NCI-H226 (cell line): Measurements from ENCODE around the gene SDF2.
"Not testable (repeated sequence)": the region's sequence is repeated elsewhere in the genome, so short reads cannot be mapped to it uniquely, and the experiment has no call there.

Source experiments
- DNase-seq: peaks from one replicate; pipeline ENCODE4 v3.0.0-alpha.2; 2015

The SDF2 gene

DNA sequence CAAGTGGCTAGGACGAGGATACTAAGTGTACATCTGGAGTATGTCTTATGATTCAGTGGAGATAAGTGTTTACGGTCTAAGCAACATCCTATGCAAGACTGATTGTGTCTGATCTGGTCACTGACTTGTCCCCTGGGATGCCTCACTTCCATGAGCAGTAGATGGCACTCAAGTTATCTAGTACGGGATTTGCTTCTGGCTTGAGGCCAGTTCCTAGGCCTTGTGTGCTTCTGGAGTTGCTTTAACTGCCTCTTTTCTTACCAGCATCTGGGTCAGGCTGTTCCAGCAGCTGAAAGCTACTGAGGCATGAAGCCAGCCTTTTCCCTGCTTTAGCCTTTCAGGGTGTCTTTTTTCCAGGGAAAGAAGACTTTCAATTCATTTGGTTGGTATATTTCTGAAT lies 23.3 kb upstream of the SDF2 start:
- DNase-seq: no peak

DNA sequence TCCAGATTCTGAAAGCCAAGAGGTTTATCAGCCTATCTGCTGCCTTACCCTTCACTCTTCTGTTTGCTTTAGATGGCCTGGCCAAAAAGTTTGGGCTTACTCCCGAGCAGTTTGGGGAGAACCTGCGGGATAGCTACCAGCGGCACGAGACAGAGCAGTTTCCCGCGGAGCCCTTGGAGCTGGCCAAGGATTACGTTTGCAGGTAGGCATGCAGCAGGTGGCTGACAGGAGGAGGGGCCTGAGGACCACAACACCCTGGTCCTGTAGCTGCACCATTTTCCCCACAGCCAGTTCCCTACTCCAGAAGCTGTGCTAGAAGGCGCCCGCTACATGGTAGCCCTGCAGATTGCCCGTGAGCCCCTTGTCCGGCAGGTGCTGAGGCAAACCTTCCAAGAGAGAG lies 20.9 kb upstream of the SDF2 start:
- no peak for DNase-seq

DNA sequence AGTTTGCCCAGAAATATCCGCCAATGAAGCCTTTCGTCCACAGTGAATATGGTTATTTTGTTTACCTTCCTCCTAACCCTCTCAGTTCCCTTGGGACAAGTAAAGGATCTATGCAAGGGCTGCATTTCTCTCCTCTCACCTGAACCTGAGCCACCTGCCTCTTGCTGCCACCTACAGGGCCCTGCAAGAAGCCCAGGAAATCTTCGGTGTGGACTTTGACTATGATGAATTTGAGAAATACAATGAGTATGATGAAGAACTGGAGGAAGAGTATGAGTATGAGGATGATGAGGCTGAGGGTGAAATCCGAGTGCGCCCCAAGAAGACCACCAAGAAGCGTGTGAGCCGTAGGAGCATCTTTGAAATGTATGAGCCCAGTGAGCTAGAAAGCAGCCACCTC lies 14.3 kb upstream of the SDF2 start:
- DNase-seq: no peak

DNA sequence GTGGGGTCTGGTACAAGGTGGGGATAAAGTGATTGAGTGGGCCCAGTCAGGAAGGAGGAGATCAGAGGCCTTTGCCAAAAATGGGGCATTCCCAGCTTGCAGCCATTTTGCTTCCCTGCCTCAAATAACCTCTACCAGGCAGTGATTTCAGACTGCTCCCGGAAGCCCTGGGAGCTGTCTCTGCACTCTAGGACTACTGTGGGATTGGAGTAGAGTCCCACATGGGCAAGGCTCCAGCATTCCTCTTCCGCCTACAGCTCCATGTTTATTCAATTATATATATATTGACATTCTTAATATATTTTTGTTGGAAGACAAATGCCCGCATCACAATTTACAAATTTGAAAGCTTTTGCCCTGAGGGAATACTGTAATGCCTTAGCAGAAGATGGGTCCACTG lies 13.8 kb upstream of the SDF2 start:
- DNase-seq: no peak

DNA sequence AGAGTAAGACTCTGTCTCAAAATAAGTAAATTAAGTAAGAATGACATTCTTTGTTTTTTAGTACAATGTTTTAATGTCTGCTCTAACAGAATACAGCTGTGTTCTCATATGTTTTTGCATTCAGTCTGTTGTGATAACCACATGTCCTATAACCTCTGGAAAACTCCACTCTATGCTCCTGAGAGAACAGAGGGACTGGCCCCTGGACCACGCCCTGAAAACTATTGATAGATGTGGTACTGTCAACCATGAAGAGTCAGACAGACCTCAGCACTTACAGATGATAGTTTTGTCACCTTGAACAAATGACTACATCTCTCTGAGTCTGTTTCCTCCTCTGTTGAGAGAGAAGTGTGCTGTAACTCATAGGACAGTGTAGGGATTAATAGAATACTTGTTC lies 8.2 kb upstream of the SDF2 start:
- DNase-seq: no peak

DNA sequence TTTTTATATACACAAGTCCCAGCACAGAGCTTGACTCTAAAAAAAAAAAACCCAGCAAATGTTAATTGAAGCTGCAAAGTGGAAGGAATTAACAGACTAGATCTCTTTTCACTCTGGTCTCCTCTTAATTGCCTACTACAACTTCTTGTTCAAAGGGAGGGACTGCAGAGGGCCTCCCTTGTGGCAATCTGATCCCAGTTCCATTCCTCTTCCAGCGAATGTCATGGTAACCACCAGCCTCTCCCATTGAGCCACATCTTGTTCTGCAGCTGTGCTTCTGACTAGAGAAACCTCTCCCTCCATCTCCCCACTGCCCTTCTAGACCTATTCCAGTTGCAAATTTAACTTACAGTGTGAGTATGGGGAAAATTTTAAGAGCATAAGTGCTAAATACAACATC lies 6.2 kb upstream of the SDF2 start:
- no peak for DNase-seq

DNA sequence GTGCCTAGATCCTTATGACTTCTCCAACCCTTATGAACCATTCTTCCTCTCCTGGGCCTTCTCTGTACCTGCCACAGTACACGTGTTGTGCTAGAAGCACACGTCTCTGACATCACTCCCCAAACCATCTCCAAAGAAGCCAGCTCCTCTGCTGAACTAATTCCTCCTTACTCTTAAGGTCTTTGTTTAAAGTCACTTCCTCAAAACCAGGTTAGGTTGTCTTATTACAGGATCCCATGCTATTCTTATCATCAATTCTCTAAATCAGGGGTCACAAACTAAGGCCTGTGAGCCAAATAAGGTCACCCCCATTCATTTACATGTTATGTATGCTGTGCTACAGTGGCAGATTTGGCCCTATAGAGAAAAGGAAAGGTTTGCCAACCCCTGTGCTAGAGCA lies 4.3 kb upstream of the SDF2 start:
- no peak for DNase-seq

DNA sequence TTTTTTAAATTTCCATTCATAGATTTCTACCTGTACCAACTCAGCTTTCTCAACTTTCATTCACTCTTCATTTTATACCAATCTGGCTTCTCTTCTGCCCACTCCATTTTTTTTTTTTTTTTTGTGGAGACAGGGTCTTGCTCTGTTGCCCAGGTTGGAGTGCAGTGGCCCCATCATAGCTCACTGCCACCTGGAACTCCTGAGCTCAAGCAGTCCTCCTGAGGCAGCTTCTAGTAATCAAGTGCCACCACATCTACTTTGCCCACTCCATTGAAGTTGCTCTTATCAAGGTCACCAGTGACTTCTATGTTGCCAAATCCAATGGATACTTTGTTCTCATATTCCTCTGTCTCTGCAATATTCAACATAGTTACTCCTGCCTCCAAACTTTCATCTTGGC lies 2.0 kb upstream of the SDF2 start:
- DNase-seq: no peak

DNA sequence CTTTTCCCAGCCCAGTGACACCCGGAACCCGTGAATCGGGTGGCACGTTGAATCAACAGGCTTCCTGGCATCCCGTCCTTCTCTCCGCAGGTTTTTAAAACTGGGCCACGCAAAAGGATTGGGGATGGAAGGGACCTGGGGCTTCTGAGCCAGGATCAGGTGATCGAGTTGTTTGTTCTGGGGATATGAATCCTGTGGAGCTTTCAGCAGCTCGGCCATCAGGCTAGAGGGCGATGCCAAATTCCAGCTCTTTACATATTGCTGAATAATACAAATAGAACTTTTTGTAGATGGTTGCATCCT lies 772 bp upstream of the SDF2 start:
- no peak for DNase-seq

DNA sequence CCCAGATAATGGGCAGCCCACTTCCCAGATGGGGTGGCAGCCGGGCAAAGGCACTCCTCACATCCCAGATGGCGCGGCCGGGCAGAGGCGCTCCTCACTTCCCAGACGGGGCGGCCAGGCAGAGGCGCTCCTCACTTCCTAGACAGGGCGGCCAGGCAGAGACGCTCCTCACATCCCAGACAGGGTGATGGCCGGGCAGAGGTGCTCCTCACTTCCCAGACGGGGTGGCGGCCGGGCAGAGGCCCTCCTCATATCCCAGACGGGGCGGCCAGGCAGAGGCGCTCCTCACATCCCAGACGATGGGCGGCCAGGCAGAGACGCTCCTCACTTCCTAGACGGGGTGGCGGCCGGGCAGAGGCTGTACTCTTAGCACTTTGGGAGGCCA lies 2.2 kb downstream of the SDF2 start:
- DNase-seq: not testable (repeated sequence)

DNA sequence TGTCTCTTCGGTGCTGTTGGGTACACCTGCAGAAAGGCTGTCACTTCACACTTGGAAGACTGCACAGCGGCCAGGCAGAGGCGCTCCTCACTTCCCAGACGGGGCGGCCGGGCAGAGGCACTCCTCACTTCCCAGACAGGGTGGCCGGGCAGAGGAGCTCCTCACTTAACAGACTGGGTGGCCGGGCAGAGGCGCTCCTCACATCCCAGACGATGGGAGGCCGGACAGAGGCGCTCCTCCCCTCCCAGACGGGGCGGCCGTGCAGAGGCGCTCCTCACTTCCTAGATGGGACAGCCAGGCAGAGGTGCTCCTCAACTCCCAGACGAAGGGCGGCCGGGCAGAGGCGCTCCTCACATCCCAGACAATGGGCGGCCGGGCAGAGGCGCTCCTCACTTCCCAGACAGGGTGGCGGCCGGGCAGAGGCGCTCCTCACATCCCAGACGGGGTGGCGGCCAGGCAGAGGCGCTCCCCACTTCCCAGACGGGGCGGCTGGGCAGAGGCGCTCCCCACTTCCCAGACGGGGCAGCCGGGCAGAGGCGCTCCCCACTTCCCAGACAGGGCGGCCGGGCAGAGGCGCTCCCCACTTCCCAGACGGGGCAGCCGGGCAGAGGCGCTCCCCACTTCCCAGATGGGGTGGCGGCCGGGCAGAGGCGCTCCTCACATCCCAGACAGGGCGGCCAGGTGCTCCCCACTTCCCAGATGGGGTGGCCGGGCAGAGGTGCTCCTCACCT lies 2.8 kb downstream of the SDF2 start:
- DNase-seq: not testable (repeated sequence)

DNA sequence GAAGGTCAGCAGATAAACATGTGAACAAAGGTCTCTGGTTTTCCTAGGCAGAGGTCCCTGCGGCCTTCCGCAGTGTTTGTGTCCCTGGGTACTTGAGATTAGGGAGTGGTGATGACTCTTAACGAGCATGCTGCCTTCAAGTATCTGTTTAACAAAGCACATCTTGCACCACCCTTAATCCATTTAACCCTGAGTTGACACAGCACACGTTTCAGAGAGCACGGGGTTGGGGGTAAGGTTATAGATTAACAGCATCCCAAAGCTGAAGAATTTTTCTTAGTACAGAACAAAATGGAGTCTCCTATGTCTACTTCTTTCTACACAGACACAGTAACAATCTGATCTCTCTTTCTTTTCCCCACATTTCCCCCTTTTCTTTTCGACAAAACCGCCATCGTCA lies 3.4 kb downstream of the SDF2 start:
- not testable (repeated sequence) for DNase-seq

DNA sequence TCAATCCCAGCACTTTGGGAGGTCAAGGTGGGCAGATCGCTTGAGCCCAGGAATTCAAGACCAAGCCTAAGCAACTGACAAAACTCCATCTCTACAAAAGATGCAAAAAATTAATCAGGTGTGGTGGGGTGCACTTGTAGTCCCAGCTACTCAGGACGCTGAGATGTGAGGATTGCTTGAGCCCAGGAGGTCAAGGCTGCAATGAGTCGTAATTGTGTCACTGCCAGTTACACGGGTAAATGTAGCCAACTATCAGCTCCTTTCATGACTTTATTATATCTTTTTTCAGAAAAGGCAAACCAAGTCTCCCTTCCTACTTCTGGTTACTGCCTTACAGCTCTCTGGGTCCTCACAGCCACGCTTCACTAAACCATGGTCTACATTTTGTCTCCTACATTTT lies 4.0 kb downstream of the SDF2 start:
- DNase-seq: no peak

DNA sequence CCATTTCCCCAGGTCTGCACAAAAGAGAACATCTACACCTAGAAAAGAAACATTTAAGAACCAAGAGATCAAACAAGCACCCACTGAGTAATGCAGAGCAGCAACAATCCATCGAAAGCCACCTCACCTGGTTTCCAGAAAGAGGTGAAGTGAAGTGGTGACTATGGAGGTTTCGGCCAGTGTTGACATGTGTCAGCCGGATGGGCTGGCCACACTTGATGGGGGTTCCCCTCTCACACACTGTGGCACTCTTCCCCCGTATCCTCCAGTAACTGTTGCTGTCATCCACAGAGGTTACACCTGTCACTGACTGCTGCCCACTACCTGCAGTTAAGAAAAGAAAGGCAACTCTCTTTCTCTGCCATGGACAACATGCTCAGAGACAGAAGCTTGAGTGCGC lies 6.5 kb downstream of the SDF2 start:
- no peak for DNase-seq

DNA sequence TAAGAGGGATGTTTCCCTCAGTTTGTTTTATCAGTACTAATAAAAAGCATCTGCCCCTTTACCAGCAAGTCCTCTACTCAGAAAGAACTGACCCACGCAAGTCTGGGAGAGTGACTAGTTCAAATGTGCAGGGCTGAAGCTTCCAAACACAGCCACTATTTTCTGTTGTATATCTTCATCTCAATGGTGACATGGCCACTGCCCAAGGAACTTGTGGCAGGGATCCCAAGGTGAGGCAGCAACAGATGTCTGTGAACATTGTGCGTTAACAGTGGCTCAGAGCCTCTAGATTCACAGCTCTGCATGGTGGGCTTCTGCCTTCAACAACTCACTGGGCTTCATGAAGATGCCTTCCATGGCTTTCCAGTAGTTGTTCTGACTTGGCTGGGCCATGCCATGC lies 13.0 kb downstream of the SDF2 start:
- no peak for DNase-seq

DNA sequence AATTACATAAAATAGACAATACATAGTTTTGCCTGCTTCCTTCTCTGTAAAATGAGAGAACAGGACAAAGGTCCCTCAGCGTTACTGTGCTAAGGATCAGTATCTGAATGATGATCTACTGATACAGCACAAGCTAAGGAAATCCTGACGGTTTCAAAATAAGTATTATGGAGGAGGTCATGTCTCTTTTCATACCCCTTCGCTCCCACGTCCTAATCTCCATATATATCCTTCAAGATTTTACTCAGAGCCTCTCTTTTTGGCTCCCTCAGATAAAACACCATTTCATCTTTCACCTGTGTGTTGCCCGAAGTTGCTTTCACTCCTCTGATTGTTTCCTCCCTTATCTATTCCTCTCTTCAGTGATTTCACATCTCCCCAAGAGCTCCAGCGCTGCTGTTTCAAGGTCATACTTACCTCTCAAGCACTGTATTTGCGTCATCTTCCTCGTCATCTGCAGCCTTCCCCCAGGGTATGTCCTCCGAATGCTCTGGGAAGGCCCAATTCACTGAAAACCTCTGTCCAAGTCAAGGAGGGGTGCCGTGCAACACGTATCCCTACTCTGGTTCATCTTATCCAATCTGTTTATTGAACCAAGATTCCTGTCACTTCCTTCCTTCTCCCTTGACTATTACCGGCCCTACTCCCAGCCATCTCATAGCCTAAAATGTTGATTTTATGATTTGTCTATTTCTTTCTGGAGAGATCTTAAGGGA lies 15.5 kb downstream of the SDF2 start:
- DNase-seq: no peak

DNA sequence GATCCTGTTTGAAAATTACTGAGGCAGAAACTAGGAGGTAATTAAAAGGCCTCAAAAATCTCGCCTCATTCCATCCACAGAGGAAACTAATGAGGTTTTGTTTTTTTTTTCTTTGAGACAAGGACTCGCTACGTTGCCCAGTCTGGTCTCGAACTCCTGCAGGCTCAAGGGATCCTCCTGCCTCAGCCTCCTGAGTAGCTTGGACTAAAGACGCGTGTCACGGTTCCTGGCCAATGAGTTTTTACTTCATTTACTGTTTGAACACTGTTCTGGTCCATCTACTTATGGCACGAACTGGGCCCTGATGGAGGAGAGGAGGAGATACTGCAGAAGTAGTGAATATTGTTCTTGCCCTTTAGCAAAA lies 16.1 kb downstream of the SDF2 start:
- DNase-seq: no peak

DNA sequence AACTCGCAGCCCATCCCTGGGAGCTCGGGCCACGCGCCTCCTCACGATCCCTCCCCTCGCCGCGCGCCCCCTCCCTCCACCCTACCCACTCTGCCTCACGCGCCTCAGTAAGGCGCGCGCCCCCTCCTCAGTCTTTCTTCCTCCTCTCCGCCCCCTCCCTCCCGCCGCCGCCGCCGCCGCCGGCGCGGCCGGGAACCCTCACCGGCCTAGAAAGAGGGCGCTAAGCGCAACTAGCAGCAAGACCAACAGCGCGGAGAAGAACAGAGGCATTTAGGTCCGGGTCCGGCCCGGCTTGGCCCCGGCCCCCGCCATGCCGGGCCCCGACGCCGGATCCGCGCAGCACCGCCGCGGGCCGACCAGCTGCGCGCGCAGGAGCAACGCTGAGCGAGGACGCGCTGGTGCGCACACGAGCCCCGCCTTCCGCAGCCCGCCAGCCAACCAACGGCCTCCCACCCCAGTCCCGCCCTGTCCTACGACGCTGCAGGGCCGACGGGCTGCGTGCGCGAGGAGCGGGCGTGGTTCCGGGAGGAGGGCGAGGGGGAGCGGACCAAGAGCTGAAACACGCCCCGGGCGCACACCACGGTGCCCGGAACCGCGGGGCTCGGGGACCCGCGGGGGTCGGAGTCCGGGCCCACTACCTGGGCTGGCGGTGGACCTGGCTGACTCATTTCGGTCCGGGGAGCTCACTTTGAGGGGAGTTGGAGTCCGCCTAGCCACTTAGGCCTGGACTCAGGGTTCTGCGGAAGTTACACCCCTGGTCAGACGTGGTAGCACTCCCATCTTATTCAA lies 16.7 kb downstream of the SDF2 start, which contains the start of gene BLTP2:
BLTP2 (minus strand) TSS at position 372 of the 789 bp plus-strand sequence; CDS start at position 270, 102 bp downstream.
- peak; percentile 95 for DNase-seq

DNA sequence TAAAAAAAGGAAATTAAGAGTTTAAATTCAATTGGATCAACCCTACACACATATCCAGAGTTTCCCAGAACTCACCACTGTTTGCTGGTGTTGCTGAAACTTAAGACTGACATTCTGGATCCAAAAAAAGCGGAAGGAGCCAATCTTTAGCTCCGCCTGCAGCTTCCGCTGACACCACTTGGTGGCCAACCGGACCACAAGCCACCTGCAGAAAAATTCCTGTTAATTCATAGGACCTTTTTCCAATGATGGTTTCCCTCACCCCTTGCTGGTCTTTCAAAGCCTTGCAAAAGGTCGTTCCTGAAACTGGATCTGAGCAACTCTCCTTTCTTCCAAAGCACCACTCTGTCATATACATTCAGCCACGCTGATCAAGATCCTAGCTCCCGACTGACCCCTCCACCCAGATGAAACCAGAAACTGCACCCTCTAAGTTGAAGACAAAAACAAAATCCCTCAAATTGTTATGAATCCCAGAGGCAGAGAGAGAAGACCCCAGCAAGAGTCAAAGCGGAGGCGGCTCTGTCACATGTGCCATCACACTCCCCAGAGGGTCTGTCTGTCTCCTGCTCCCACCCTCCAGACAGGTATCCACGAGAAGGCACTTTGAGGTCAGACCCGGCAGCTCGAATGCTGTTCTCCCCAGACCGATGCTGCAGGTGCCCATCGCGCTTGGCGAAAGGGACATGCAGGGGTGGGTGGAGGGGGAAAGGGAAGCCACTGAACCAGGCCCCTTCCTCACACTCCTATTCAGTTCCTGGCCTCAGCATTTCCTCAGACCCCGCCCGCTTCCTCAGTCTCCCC lies 17.5 kb downstream of the SDF2 start:
- no peak for DNase-seq

DNA sequence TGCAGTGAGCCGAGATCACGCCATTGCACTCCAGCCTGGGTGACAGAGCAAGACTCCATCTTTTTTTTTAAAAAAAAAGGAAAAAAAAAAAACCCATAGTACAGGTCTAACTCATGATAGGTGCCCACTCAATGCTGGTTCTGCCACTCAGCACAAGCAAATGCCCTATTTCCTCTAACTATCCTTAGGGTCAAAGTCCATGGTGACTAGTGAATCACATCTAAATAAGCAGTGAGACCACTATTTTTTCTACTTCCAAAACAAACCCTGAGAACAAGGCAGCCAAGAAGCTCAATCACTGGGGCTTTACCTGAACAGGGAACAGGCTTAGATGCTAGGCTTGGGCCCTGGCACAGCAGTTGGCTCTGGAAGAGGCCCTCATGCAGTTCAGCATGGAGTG lies 20.1 kb downstream of the SDF2 start:
- no peak for DNase-seq

DNA sequence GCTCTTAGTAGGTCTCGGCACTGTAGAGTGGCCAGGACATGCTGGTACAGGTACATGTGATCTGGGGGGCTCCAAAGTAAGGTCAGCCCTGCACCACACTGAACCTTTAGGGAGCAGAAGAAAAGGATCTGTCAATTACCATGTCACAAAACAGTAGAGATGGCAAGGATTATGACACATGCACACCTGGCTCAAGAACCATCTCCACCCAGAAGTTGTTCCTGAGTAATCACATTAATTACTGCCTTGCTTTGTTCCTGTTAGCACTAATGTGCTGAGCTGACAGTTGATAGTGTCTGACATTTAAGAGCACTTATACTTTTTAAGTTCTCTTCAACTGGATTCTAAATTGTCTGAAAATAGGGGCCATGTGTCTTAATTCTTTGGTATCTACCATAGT lies 26.2 kb downstream of the SDF2 start:
- DNase-seq: no peak

DNA sequence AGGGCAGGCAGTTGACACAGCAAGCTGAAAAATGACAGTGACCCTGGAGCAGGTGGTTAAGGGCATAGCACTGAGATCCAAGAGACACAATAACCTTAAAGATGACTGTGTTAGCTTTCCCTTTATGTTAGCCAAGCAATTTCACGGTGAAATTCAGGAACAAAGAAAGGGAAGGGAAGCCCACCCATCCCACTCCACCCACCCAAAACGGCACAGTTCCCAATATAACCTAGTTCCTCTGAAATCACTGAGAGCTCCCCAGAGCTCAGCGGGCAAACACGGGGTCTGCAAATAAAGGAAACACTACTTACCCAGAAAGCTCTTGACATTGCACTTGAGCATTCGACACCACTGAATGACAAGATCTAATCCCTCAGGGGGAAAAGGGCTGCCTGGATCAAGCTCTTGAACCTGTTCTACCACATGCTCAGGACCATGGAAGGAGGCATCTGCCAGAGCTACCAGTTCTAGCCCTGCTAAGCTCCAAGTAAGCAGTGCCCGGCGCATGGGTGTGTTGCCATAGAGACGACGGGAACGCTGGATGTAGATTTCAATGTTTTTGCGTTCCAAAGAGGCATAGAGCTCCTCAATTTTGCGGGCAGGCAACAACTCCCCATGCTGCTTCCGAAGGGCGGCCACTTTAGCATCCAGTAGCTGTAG lies 27.4 kb downstream of the SDF2 start:
- no peak for DNase-seq

DNA sequence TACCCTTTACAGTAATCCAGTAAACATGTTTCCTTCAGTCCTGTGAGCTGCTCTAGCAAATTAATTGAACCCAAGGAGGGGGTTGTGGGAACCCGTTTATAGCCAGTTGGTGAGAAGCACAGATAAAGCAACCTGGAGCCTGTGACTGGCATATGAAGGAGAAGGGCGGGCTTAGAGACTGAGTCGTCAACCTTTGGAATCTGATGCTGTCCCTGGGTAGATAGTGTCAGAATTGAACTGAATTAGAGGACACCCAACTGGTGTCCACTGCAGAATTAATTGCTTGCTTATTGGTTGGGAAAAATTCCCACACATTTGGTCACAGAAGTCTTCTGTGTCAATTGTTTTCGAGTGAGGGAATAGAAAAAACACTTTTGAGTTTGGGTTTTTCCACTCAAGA lies 34.9 kb downstream of the SDF2 start:
- no peak for DNase-seq
